IPS-11a (cell line): Measurements from ENCODE around the gene SYT11.
"Not testable (repeated sequence)": the region's sequence is repeated elsewhere in the genome, so short reads cannot be mapped to it uniquely, and the experiment has no call there.

Experiments used
- H3K4me3 ChIP-seq: one replicate; pipeline ENCODE4 v1.5.1; 2013; ENCODE audit warnings: low read depth, low read length, control low read depth

SYT11 gene

DNA sequence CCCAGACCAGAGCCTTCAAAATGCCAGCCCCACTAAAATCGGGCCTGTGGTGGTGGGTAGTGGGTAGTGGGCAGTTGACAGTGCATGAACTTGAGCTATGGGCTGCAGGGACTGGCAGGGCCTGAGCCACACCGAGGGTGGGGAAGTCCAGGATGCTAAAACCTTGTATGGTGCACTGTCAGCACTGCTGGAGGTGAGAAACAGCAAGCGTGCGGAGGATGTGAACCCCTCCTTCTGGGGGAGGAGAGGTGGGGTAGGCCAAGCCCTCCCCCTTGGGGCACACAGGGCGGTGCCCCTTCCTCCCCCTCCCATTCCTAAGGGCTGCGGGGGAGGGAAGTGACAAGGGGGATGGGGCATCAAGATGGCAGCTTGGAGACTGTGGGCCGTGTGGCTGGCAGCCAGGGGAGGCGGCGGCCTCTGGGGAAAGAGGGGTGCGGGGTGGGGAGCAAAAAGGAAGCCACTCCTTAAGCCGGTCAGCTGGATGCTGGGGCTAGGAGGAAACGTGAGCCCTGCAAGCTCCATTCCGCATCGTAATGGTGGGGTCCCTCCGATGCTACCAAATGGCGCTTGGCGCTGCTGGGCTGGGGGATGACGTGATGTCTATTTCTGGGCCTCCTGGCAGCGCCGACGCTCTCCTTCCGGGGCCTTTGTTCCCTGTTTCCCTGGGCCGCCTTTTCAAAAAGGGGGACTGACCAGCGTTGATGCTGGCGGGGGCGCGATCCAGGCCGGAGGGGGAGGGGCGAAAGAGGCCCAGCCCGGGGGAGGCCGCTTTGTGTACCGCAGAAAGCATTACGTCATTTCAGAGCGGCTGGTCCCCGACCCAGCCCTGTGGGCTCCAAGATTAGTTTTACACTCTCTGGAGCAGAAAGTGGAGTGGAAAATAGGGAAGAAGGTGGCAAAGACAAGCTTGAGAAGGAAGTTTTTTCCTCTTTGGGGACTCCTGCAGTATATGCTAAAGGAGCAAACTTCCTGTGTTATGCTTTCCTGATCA, 809 bp downstream of the SYT11 start:
- peak overlapping the region; percentile 47 for H3K4me3 ChIP-seq

DNA sequence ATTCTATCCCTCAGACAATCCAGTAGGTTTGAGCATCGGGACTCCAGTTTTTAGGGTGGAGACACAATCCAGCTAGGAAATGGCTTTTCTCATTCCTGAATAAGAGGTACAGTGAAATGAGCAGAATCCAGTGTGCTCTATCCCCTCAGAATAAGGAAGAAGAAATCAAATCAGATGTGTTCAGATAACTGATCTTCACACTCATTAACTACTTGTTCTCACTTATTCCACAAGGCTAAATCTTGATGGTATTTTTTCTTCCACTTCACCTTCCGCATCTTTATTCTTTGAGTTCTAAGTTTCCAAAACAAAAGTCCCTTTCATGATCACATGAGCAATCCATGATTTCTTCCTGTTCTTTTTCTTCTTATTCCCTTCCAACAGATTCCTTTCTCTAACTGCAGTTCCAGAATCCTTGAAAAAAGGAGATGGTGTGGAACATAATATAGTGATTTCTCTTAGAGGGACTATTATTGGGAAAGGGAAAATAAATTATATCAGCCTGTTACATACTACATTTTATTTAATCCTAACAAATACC, 1.7 kb downstream of the SYT11 start:
- peak overlapping the region; percentile 47 for H3K4me3 ChIP-seq

DNA sequence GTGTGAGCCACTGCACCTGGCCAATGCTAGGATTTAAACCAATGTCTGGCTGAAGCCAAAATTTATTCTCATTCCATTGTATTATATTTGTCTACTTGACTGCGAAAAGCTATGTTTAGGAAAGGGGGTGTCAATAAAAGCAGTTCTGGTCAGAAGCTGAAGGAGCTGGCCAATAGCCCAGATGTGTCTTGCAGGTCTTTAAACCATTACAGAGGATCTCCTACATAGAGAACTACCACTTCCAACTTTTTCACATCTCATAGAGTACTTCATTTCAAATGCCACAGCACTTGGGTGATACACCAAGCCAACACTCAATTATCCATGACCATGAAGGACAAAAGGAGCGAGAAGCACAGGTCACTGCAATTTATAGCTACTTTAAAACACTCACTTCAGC, 2.5 kb downstream of the SYT11 start:
- H3K4me3 ChIP-seq = no peak overlapping the region

DNA sequence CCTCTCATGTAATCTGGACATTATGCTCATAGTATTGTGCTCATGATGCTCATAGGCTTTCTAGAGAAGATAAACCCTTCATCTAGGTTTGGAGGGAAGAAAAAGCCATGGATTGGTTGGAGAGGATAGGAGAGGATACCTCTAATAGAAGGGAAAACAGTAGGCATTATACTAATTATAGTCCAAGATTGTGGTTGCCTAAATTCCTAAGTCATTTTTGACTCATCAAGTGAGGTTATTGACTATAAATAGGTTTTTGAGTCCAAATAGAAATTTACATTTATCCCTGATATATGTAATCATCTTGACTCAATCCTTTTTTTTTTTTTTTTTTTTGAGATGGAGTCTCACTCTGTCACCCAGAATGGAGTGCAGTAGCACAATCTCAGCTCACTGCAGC, 5.0 kb downstream of the SYT11 start:
- no peak overlapping the region for H3K4me3 ChIP-seq

DNA sequence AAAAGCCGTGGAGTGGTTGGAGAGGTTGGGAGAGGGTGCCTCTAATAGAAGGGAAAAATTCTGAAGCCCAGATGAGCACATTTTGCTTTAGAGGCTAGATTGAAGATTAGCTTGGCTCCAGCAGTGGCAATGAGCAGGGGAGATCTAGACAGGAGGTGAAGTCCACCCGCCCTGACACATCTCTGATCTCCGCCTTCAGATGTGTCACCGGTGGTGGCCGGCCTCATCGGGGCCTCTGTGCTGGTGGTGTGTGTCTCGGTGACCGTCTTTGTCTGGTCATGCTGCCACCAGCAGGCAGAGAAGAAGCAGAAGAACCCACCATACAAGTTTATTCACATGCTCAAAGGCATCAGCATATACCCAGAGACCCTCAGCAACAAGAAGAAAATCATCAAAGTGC, 8.4 kb downstream of the SYT11 start:
- H3K4me3 ChIP-seq = no peak overlapping the region

DNA sequence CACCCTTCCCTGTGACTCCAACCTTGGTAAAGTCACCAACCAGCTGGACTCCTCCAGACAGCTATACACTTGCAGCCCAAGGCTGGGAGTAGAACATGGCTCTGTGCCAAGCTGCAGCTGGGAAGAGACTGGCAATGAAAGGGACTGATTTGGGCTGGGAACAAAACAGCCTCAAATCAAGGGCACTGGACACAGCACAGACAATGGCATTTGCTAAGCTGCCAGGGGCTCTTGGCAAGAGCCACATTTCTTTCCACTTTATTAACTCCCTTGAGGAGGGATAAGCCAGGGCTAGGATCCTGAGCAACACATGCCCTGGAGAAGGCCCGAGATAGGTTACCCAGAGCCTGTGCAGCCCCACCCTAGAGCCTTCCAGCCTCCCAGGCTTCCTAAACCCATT, 12.0 kb downstream of the SYT11 start:
- H3K4me3 ChIP-seq = no peak overlapping the region

DNA sequence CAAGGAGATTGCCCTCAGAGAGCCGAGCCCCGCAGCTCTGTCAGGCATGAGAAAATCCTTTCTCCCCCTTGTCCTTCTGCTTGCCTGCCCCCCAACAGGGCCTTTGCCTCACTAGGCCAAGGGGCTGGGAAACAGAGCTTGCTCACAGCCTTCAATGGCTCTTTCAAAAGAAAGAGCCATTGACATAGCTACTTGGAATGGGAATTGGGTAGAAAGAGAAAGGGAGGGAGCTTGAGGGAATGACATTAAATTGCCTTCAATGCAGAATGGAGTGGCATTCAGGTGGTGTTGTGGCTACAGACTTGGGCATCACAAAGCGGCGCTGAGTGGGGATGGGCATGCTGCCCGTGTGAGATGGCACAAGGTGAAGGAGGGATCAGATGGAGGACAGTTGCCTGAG, 13.2 kb downstream of the SYT11 start:
- no peak overlapping the region for H3K4me3 ChIP-seq

DNA sequence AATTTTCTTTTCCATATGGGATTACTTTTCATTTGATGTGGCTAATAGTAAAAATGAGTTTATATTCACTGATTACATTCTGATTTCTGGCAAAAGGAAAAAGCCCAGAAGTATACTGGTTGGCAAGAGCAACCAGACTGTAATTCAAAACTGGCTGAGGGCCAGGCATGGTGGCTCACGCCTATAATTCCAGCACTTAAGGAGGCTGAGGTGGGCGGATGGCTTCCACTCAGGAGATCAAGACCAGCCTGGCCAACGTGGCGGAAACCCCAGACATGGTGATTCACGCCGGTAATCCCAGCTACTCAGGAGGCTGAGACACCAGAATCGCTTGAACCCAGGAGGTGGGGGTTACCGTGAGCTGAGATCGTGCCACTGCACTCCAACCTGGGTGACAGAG, 14.5 kb downstream of the SYT11 start:
- H3K4me3 ChIP-seq = no peak overlapping the region

DNA sequence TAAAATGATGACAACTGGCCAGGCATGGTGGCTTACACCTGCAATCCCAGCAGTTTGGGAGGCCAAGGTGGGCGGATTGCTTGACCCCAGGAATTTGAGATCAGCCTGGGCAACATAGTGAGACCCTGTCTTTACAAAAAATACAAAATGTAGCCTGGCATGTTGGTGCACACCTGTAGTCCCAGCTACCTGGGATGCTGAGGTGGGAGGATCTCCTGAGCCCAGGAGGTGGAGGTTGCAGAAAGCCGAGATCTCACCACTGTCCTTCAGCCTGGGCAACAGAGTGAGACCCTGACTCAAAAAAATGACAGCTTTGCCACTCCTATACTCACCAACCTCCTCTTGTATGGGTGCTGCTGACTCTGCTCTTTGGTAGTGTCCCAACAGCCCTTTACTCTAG, 18.6 kb downstream of the SYT11 start:
- no peak overlapping the region for H3K4me3 ChIP-seq

DNA sequence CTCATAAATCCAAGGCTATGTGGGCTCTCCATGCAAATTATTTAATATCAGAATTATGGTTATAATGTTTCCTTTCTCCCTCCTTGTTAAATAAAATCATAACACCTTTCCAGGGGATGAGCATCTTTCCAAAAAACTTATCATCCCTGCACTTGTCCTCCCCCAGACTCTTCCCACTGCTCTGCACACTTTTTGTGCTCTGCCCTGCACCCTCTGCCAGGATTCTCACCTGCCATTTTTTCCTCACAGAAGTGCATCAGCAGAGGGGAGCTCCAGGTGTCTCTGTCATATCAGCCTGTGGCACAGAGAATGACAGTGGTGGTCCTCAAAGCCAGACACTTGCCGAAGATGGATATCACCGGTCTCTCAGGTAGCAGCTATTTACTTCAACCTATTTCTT, 20.9 kb downstream of the SYT11 start:
- no peak overlapping the region for H3K4me3 ChIP-seq

DNA sequence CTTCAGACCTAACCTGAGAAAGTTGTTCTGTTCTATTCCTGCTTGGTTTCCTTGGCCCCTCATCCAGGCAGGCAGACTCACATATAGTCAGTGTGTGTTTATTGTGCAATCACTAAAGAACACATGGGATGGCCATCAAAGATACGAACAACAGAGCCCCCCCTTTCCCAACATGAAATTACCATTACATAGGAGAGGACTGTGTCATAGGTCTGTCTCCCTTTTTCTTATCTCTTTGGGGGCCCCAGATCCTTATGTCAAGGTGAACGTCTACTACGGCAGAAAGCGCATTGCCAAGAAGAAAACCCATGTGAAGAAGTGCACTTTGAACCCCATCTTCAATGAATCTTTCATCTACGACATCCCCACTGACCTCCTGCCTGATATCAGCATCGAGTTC, 21.6 kb downstream of the SYT11 start:
- H3K4me3 ChIP-seq = no peak overlapping the region

DNA sequence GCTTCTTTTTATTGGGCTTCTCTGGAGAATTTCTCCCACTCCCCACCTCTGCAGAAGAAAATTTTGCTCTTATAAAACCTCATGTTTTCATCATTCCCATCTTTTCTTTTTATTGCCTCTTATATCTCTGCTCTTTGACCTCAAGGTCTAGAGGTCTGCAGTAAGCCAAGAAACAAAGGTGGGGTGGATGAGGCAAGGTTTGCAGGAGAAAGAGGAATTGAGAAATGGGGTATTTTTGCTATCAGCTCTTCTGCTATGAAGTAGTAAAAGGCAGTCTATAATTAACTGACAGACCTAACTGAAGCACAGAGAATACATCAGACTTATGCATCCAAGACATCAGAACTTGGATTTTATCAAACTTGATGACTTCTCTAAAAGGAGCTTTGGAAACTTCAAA, 22.9 kb downstream of the SYT11 start:
- H3K4me3 ChIP-seq = no peak overlapping the region

DNA sequence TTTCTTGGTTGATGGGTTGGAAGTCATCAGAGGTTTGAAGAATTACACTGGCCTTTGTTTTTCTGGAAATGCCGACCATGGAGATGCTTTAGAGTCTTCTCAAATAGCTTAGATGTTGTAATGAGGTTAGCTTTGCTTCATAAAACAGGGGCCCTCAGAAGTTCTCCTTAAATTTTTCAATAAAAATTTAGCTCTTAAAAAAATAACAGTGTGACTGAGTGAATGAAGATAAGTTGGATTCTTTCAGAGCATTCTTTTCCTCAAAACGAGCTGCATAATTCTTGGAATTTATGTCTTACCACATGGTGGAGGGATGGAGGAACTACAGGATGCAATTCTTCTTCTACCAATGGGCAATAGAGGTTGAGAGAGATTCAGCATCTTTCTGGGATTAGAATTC, 23.4 kb downstream of the SYT11 start:
- no peak overlapping the region for H3K4me3 ChIP-seq

DNA sequence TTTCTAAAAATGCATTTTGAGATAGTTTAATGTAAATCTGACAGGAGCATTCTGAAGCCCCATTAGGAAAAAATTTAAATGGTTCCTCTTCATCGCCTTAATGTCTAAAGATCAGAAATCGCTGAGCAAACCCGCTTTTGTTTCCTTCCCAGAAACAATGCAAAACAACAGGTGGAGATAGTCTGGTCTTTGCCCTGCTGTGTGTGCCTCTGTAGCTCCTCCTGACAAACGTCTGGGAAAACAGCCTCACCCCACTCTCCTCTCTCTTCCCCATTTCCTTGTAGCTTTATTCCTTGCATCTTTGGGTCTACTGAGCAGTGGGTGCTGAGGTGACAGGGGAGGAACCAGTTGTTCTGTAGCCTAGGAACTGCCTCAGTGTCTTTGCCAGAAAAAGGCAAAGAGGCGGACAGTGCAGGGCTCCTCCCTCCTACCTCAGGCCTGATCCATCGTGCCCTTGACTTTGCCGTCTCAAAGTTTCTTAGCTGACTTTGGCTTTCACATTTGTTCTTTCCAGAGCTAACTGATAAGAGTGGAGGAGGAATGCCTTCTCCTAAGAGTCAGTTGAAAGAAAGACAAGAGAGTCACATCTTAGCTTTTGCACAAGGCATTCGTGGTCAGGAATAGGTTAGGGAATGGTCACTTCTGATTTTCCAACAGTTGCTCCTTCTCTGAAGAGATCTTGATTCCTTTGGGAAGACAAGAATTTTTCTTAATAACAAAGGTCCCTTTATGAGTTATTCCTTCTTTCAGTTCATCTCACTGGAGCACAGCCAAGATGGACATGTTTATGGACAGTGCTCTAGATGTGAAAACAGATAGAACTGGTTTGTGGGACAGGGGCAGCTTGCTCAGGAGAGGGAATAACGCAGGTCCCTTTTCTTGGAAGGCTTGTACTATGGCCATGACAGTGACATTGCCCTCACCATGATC, 24.9 kb downstream of the SYT11 start:
- no peak overlapping the region for H3K4me3 ChIP-seq

DNA sequence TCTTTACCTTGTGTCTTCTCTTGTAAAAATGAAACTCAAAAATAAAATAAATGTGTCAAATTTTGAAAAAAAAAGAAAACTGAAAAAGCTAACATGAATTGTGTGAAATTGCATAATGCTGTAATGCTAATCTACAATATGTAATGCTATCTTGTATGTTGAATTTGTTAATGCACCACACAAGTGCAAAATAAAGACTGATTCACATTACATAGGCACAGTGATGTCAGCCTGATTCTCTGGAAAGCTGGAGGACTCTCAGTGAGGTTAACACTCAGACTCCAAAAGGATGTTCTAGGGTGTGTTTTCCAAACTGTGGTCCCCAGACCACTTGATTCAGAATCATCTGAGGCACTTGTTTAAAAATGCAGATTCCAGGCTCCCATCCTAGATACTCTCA, 25.6 kb downstream of the SYT11 start:
- no peak overlapping the region for H3K4me3 ChIP-seq

DNA sequence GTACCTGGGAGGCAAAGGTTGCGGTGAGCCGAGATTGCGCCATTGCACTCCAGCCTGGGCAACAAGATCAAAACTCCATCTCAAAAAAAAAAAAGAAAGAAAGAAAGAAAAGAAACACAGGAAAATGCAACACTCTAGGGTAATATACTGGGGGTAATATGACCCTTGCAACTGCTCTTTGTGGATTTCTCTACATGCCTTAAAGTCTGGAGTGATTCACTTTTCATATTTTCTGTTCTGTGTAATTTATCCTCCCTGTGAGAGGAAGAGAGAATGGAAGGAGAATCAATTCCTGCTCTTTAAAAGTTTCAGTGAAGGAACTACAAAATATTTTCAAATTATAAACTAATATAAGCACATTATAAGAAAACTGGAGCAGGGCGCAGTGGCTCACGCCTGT, 29.1 kb downstream of the SYT11 start:
- no peak overlapping the region for H3K4me3 ChIP-seq

DNA sequence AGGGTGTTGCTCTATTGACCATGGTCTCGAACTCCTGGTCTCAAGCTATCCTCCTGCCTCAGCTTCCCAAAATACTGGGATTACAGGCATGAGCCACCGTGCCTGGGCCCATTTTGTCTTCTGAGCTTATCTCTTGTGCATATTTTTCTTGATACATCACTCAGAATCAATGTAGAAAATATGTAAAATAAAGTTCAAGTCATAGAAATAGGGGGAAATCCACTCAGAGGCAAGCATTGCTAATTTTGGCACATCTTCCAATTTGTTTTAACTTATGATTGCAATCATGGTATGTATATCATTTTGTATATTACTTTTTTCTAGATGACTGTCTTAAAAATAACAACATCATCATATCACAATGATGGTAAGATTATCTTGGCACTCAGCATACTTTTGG, 30.2 kb downstream of the SYT11 start:
- no peak overlapping the region for H3K4me3 ChIP-seq

DNA sequence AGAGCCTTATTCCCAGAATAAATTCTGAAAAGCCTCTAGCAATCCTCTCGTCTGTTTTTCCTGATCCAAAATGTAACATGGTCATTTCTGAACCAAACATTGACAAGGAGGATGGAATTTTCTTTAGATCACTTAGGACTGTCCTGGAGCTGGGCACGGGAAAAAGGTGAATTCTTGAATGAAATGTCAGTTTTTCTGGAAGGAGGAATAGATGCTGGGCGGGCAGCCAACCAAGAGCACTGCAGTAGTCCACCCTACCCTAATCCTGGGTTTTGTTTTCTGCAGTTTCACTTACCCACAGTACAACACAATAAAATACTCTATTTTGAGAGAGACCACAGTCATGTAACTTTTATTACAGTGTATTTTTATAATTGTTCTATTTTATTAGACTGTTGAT, 30.9 kb downstream of the SYT11 start:
- H3K4me3 ChIP-seq = no peak overlapping the region

DNA sequence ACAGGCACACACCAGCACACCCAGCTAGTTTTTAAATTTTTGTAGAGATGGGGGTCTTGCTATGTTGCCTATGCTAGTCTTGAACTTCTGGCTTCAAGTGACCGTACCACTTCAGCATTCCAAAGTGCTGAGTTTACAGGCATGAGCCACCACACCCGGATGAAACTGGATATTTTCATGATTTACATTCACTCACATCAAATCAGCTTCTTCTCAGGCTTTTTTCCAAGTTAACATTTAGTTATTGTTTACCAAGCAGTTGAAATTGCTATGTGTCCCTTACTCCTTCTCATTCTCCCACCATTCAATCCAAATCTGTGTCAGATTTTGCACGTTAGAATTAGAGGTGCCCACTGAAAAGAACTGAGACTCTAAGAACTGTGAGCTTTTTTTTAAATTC, 33.4 kb downstream of the SYT11 start:
- H3K4me3 ChIP-seq = no peak overlapping the region

DNA sequence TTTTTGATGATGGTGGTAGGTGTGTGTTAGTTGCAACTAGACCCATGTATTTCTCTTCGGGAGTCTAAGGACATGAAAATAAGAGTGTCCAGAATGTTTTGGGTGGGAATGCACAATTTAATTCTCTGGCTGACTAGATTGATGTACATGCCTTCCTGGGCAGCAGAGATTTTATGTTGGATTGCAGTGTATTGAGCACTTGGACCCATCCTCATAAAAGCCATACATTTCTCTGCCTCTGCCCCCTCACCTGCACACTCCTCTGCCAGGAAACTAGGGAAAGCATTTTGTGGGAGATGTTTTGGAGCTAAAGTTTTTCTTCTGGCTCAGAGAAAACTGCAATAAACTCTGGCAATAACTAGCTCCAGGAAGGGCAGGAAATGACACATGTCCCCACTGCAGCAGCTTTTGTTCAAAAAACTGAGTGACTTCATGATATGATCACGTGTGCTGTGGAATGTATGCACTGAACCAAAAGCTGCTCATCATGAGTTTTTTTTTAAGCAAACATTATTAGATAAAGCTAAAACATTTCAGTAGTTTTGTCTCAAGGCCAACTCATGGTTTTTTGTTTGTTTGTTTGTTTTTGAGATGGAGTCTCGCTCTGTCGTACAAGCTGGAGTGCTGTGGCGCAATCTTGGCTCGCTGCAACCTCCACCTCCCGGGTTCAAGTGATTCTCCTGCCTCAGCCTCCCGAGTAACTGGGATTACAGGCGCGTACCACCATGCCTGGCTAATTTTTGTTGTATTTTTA, 34.2 kb downstream of the SYT11 start:
- H3K4me3 ChIP-seq = no peak overlapping the region

DNA sequence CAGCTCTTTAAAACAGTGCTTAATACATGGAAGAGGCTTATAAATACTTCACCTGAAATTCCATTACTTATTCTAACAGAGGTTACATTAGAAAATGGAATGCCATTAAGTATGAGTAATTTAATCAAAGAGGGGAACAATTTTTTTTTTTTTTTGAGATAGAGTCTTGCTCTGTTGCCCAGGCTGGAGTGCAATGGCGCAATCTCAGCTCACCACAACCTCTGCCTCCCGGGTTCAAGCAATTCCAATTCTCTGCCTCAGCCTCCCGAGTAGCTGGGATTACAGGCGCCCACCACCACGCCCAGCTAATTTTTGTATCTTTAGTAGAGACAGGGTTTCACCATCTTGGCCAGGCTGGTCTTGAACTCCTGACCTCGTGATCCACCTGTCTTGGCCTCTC, 36.2 kb downstream of the SYT11 start:
- H3K4me3 ChIP-seq = not testable (repeated sequence)
